Myocyte (in vitro differentiated cells): ENCODE data around the gene CCDC136. TPM values are rescaled to one million over a fixed set of nuclear protein-coding genes. Genes with fewer than 3 reads are reported as not detected.
A peak's percentile ranks its signal among the peaks of the same experiment; 100 is the strongest.

Experiments used
- DNase-seq: peaks from one replicate; pipeline ENCODE4 v3.0.0-alpha.2; 2012; ENCODE audit warnings: low read depth
- total RNA-seq: library from RNA; depleted of rRNA; stranded (reverse); fragments of >200 nt; gene quantifications from 2 replicates; pipeline ENCODE4 v1.2.3, GENCODE V29; 2014

CCDC136 gene
- total RNA-seq, 1 donor from 2014 or later = 4.6 TPM

- no peak for DNase-seq
Measured at GRCh38 chr7:128801667-128802418, 10.1 kb downstream of the CCDC136 start.

DNA sequence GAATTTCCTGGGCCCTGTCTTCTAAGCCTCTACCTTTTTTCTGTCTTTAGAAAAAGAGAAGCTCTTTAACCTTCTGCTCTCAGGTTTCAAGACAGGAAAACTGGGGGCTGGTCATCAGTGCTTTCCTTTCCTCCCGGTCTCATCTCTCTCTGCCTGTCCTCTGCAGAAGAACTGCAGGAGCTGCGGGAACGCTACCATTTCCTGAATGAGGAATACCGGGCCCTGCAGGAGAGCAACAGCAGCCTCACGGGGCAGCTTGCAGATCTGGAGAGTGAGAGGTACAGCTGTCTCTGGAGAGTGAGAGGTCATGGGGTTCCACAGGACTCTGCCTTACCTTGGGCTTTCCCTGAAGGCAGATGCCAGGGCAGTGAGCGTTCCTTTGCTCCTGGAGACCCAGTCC, 12.7 kb downstream of the CCDC136 start:
- DNase-seq = no peak

GRCh38 chr7:128805225-128805624, 13.5 kb downstream of the CCDC136 start:
- DNase-seq = no peak

GRCh38 chr7:128807191-128807590, 15.4 kb downstream of the CCDC136 start:
- DNase-seq = no peak

- DNase-seq = peak; percentile 61
Measured at GRCh38 chr7:128809363-128809762, 17.6 kb downstream of the CCDC136 start.

DNA sequence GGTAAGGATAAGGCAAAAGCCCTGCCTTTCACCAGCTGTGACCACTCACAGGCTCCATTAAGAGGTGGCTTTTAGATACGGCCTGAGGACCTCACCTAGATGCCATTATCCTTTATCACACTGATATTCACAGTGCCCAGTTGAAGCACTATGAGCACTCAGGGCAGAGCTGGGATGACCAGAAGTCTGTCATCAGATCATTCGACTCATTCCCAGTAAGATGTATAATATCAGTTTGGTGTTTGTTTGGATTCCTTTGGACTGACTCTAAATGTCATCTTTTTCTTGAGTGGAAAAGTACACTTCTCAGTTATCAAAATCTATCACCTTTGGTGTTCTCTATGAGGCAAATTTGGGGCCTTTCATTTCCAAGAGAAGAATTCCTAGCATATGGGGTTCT, 18.7 kb downstream of the CCDC136 start:
- no peak for DNase-seq

- no peak for DNase-seq
Measured at GRCh38 chr7:128810997-128811396, 19.2 kb downstream of the CCDC136 start.

DNA sequence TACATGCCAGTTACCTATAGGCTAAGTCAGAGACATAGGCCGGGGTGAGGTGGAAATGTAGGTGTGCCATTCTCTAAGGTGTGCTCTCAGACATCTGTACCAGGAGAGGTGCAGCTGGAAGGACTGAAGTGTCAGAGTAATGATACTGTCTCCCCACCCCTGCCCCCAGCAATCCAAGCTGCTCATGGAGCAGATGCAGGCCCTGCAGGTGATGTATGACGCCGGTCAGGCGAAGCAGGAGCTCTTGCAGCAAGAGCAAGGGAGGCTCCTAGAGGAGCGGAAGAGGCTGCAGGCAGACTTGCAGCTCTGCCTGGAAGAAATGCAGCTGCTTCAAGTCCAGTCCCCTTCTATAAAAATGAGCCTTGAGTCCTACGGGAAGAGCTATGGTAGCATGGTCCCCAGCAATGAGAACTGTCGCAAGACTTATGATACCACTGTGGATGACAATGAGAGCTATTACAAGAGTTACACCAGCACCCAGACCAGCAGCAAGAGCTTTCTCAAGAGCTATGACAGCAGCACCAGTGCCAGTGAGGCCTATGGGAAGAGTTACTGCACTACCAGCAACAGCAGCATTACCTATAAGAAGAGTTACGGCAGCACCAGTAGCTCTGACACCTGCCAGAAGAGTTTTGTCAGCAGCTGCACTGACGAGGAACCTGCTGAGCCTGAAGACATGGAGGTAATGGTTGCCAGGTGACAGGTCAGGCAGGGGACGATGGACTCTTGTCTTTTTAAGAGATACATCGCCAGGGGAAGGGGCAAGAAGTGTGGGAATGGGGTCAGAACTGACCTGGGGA, 20.1 kb downstream of the CCDC136 start:
- no peak for DNase-seq

- DNase-seq = no peak
Measured at GRCh38 chr7:128812514-128813168, 20.9 kb downstream of the CCDC136 start.

DNA sequence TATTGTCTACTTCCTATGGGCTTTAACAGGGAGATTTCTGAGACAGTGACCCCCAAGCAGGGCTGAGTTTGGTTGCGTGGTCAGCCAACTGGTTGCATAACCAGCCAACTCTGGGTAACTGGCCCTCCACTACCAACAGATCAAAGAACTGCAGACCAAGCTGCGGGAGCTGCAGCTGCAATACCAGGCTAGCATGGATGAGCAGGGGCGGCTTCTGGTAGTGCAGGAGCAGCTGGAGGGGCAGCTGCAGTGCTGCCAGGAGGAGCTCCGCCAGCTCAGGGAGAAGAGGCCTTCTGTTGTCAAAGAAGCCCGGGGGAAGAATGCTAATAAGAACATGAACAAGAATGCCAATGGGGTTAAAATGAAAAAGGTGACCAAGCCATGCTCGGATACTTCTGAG, 22.7 kb downstream of the CCDC136 start:
- peak; percentile 88 for DNase-seq

- no peak for DNase-seq
Measured at GRCh38 chr7:128815289-128815942, 23.6 kb downstream of the CCDC136 start.

GRCh38 chr7:128818694-128819093, 26.9 kb downstream of the CCDC136 start:
- DNase-seq = no peak

- DNase-seq = no peak
Measured at GRCh38 chr7:128821724-128822123, 30.0 kb downstream of the CCDC136 start.

- DNase-seq = no peak
Measured at GRCh38 chr7:128826512-128826911, 34.7 kb downstream of the CCDC136 start.

DNA sequence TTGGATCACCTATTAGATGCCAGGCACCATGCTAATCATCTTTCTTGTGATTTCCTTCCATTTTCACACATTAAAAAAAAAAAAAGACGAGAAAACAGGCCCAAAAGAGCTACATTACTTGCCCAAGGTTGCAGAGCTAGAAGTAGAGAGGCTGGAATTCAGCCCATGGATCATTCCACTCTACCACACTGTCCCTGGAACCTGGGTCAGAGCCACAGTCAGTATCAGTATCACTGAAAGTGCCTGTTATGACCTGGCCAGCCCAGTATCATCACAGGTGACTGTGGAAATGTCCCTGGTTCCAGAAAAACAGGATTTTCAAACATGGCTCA, 35.1 kb downstream of the CCDC136 start:
- DNase-seq = no peak

DNA sequence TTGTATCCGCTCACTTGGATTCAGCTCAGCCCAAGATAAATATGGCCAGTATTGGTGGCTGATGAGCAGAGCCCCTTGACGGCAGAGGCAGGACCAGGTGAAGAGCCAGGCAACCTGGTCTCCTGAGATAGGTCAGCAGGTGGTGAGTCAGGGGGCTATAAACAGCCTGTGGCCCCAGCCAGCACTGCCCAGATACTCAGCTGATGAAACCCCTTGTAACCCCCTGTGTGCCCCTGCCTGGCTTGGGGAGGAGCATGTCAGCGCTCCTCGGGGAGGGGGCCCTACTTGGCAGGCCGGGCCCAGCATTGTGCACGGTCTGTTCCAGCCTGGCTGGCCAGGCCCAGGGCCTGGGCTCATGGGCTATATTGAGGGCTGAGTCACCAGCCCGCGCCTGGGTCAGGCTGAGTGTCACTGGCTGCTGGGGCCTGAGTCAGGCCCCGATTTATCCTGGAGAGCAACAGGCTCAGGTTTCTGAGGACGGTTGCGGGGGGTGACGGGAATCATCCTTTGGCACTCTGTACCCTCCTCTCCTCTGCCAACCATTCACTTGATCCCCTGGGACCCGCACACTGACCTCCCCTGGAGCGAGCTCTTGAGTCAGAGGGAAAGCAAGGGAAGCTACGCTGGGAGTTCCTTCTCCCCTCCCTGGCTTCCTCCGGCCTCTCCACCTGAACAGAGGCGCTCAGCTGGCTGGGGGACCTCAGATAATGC, 35.6 kb downstream of the CCDC136 start:
- DNase-seq = peak; percentile 100

- peak; percentile 95 for DNase-seq
Measured at GRCh38 chr7:128827971-128828711, 36.4 kb downstream of the CCDC136 start.

DNA sequence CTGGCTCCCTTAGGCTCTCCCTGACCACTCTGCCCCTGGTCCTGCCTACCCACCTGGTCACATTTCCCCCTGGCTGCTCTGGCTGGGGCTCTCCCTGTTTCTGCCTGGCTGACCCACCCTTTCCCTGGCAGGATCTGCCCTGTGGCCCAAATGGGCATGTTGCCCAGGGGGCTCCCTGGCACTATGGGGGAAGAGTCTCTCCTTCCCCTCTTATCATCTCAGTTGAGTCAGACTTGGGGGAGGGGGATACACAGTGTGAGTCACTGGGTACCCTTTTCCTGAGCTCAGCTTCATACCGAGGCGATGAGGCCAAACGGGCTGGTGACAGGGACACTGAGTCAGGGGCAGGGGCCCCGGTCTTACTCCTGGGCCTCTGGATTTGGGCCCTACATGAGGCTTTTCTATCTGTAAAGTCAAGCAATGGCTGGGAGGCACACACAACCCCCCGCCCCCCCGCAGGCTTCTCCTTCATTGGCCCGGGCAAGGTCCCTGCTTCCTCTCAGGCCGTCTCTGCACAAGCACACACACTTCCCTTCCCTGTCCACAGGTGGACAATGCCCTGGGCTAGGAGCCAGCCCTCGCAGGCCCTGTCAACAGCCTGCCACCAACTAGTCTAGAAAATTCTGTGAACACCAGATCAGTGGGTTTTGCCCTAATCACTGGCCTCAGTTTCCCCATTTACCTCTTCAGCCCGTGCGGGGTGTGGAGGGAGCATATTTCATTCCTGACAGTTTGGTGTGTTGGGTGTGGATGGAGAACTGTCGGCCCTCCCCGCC, 37.8 kb downstream of the CCDC136 start:
- peak; percentile 77 for DNase-seq
